LNCaP clone FGC (cell line): ENCODE measurements around the gene RPS6KA4.

ENCODE experiments used
- DNase-seq: peaks from one replicate; pipeline ENCODE4 v3.0.0-alpha.2; 2011; ENCODE audit warnings: low read depth
- H3K4me3 ChIP-seq: 2 replicates; pipeline ENCODE4 v1.5.1; 2011; ENCODE audit warnings: mild to moderate bottlenecking, low read depth, low read length, control low read depth
- TF ChIP-seq, protein P1 (sequence below): IDR thresholded peaks from 2 replicates; pipeline ENCODE4 v1.5.1; 2012; ENCODE audit warnings: mild to moderate bottlenecking; ENCODE audit not compliant: control insufficient read depth, insufficient read depth; ENCODE audit errors: extremely low read depth

The RPS6KA4 gene

DNA sequence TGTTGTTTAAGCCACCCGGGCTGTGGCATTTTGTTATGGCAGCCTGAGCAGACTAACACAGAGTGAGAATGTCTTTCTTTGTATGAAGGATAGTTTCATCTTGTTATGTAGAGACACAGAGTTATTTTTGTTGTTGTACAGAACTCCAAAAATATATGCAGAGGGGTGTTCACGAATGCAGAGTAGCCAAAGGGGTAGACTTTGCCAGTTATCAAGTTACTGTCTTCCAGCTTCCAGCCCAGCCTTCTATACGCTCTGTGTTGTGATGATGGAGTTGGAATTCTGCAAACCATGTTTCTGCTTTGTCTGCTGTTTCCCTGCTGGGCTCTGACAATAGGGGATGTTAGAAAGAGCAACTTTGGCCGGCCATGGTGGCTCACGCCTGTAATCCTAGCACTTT lies 44.1 kb downstream of the RPS6KA4 start:
- TF ChIP-seq, protein P1, sequence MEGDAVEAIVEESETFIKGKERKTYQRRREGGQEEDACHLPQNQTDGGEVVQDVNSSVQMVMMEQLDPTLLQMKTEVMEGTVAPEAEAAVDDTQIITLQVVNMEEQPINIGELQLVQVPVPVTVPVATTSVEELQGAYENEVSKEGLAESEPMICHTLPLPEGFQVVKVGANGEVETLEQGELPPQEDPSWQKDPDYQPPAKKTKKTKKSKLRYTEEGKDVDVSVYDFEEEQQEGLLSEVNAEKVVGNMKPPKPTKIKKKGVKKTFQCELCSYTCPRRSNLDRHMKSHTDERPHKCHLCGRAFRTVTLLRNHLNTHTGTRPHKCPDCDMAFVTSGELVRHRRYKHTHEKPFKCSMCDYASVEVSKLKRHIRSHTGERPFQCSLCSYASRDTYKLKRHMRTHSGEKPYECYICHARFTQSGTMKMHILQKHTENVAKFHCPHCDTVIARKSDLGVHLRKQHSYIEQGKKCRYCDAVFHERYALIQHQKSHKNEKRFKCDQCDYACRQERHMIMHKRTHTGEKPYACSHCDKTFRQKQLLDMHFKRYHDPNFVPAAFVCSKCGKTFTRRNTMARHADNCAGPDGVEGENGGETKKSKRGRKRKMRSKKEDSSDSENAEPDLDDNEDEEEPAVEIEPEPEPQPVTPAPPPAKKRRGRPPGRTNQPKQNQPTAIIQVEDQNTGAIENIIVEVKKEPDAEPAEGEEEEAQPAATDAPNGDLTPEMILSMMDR = no peak
- H3K4me3 ChIP-seq = no peak overlapping the region
- no peak for DNase-seq

DNA sequence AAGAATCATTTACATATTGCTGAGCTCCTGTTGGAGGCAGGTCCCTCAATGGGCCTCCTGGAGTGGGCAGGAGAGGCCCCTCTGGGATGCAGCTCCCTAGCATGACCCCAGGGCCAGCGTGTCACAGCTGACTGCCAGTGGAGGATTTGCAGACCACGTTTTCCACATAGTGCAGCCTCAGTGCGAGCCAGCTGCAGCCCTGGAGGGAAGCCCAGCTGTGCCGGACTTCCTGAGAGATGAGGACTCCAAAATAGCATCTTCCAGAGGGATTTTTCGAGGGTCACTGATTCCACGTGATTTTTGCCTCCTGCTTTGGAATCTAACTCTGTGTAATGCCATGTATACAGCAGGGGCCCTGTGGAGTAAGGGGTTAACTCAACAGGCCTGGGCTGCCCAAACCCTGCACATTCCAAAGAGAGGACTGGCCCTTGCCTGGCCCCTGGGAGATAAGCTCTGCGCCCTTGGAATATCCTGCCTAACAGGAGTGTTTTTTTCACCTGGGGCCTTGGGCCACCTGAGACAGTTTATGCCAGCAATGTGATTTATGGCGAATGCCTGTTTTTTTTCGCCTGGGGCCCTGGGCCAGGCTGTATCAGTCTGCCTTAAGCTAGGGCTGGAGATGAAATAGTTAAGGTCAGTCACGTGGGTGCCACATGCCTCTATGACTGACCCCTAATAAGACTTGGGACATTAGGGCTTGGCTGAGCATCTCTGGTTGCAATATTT lies 47.4 kb downstream of the RPS6KA4 start:
- no peak for DNase-seq
- TF ChIP-seq, protein P1 = no peak

DNA sequence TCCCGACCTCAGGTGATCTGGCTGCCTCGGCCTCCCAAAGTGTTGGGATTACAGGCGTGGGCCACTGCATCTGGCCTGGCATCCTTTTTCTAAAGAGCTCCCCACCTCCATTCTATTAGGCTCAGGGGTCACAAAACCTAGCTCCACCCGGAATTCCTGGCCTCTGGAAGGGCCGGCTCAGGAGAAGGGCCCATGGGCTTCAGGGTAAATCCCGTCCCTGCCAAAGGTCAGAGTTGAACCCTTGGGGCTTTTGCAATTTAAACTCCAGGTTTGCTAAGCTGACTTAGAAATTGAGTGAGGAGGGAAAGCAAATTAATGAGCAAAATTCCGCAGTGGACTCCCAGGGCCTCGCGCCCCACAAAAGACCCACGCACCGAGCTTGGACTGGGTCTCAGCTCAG lies 48.3 kb downstream of the RPS6KA4 start:
- no peak overlapping the region for H3K4me3 ChIP-seq
- TF ChIP-seq, protein P1 = no peak
- no peak for DNase-seq

More for the DNA sequence above, 47.4 kb downstream of the RPS6KA4 start:
- H3K4me3 ChIP-seq = no peak overlapping the region

DNA sequence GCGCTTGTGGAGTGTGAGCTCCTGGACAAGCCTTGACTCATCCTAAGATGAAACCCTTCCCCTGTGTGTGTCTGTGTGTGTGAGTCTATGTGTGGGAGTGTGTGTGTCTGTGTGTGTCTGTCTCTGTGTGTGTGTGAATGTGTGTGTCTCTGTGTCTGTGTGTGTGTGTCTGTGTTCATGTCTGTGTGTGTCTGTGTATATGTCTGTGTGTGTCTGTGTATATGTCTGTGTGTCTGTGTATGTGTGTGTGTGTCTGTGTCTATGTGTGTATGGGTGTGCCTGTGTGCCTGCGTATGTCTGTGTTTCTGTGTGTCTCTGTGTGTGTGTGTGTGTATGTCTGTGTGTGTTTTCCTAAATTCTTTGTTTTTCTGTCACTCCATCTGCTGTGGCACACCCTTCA lies 48.7 kb downstream of the RPS6KA4 start:
- H3K4me3 ChIP-seq = no peak overlapping the region
- TF ChIP-seq, protein P1 = no peak
- DNase-seq = no peak

DNA sequence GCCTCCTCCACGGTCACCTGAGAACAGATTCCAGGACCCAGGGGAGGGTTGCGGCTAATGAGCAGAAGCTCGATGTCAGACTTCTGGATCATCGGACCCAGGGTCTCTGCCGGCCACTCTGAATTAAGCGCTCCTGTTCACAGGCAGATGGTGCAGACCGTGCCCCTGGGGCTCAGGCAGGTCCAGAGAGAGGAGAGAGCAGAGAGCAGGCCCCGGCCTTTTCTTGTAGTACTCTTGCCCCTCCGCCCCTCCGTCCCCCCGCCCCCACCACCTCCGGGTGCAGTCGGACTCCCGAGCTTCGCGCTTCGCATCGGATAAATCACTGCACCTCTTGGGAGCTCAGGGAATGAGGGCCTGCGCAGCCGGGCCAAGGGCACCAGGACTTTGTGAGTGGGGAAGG lies 50.3 kb downstream of the RPS6KA4 start:
- no peak overlapping the region for H3K4me3 ChIP-seq
- DNase-seq = no peak
- TF ChIP-seq, protein P1 = no peak

DNA sequence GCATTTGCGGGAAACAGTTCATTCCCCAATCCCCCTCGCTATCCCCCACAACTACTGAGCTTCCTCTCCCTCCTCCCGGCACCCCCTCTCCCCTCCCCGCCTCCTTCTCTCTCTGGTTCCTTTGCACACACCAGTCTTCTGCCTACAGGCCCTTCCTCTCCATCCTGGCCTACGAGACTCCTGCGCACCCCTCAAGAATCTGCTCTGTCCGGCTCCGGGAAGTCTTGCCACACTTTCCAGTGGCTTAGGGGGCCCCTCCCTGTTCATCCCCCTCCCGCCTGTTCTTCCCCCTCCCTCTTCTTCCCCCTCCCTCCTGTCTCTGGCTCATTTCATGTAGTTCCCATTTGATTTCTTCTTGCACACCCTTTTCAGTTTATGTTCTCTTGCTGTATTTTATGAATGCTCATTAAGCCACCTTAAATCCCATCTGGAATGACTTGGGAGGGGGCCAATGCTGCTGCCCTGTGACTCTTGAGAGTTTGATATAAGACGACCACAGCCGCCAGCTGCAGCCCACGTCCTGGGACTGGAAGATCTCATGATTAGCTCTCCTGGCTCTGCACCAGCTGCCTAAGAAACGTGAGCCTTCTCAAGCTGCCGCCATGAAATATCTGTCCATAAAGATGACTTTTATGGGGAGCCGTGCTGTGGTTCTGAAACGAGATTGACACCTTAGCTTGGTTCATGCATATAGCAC lies 50.9 kb downstream of the RPS6KA4 start:
- H3K4me3 ChIP-seq = no peak overlapping the region
- DNase-seq = no peak
- TF ChIP-seq, protein P1 = no peak
